GM12801 (cell line): ENCODE data around the gene MAST1.

Experiments used
- TF ChIP-seq, protein P1 (sequence below): IDR thresholded peaks from one replicate; pipeline ENCODE4 v1.5.1; 2011; ENCODE audit warnings: control low read depth; ENCODE audit not compliant: insufficient read length; ENCODE audit errors: extremely low read depth

The MAST1 gene

DNA sequence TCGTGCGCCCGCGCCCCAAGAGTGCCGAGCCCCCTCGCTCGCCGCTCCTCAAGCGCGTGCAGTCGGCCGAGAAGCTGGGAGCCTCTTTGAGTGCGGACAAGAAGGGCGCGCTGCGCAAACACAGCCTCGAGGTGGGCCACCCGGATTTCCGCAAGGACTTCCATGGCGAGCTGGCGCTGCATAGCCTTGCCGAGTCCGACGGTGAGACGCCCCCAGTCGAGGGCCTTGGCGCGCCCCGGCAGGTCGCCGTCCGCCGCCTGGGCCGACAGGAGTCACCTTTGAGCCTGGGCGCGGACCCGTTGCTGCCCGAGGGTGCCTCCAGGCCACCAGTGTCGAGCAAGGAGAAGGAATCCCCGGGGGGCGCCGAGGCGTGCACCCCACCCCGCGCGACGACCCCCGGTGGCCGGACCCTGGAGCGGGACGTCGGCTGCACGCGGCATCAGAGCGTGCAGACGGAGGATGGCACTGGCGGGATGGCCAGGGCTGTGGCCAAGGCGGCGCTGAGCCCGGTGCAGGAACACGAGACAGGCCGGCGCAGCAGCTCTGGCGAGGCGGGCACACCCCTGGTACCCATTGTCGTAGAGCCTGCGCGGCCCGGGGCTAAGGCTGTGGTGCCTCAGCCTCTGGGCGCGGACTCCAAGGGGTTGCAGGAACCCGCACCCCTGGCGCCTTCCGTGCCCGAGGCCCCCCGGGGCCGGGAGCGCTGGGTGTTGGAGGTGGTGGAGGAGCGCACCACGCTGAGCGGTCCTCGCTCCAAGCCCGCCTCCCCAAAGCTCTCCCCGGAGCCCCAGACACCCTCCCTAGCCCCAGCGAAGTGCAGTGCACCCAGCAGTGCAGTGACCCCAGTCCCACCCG lies 35.8 kb downstream of the MAST1 start:
- TF ChIP-seq, protein P1, sequence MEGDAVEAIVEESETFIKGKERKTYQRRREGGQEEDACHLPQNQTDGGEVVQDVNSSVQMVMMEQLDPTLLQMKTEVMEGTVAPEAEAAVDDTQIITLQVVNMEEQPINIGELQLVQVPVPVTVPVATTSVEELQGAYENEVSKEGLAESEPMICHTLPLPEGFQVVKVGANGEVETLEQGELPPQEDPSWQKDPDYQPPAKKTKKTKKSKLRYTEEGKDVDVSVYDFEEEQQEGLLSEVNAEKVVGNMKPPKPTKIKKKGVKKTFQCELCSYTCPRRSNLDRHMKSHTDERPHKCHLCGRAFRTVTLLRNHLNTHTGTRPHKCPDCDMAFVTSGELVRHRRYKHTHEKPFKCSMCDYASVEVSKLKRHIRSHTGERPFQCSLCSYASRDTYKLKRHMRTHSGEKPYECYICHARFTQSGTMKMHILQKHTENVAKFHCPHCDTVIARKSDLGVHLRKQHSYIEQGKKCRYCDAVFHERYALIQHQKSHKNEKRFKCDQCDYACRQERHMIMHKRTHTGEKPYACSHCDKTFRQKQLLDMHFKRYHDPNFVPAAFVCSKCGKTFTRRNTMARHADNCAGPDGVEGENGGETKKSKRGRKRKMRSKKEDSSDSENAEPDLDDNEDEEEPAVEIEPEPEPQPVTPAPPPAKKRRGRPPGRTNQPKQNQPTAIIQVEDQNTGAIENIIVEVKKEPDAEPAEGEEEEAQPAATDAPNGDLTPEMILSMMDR = no peak

DNA sequence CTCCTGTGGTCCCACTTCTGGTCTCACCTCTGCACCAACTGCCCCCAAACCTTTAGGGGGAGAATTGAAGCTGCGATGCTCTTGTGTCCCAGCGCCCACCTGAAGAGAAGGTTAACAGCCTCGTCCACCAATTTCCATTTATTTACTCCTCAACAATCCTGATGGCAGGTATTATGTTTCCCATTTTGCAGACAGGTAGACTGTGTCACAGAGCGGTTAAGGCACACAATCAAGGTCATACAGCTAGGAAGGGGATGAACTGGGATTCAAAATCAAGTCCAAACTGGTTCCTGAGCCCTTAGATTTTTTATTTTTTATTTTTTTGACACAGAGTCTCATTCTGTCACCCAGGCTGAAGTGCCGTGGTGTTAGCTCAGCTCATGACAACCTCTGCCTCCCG lies 36.8 kb downstream of the MAST1 start:
- TF ChIP-seq, protein P1 = no peak

DNA sequence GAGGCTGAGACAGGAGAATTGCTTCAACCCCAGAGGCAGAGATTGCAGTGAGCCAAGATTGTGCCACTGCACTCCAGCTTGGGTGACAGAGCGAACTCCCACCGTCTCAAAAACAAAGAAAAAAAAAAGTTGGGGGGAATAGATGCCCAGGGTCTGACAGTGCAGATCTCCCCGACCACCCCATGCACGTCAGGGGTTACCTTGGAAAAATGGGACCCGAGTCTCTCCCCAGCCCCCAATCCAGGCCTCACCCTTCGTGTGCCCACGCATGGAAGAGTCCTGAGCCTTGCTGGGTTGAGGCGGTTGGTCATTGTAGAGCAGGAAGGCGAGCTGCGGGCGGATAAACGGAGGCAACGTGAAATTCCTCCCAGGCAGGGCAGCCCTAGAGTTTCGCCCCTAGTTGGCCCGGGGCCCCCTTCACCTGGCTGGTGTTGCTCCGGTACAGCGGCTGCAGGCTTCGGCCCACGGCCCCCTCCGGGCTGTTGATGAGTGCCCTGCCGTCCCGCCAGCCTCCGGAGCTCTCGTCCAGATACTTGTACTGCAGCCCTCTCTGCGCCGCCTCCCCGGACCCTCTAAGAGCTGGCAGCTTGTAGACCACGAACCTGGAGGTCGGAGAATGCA lies 42.3 kb downstream of the MAST1 start:
- TF ChIP-seq, protein P1 = no peak

DNA sequence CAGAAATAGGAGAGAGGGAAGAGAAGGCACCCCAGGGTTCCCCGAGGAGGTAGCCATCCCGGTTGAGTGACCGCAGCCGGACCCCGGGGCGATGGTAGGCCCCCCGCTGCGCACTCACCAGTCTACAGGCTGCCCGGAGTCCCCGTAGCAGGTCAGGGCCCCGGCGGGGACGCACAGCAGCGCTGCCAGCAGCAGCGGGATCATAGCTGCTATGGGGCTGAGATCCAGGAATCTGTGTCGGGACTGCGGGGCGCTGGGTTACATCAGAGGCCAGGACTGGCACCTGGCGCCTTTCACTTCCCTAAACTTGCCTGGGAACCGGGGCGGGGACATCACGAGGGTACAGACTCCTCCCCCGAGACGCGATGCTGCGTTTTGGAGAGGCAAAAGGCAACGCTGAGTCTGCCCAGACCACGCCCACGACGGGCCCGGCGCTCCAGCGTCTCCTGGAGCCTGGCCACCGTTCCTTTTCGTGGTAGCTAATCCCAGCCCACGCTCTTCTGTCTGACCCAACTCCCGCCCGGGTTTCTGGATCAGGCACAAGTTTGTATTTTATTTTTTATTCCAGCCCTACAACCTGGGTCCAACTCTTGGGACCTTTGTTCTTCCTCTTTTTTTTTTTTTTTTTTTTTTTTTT lies 43.0 kb downstream of the MAST1 start, which contains the start of gene DNASE2:
Gene DNASE2 (minus strand): TSS at position 278 of the 637 bp plus-strand sequence. CDS start 74 bp downstream, at position 204.
- TF ChIP-seq, protein P1 = no peak

DNA sequence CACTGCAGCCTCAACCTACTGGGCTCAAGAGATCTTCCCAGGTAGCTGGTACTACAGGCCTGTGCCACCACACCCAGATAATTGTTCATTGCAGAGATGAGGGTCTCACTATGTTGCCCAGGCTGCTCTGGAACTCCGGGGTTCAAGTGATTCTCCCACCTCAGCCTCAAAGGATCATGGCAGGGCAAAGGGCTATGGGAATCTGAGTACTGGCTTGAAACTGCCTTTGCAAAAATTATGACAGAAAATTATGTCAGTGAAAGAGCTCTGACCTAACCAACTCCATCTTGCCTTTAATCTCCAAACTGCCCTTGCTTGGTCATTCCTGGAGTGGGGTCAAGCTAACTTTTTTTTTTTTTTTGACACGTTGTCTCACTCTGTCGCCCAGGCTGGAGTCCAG lies 44.3 kb downstream of the MAST1 start:
- TF ChIP-seq, protein P1 = no peak

DNA sequence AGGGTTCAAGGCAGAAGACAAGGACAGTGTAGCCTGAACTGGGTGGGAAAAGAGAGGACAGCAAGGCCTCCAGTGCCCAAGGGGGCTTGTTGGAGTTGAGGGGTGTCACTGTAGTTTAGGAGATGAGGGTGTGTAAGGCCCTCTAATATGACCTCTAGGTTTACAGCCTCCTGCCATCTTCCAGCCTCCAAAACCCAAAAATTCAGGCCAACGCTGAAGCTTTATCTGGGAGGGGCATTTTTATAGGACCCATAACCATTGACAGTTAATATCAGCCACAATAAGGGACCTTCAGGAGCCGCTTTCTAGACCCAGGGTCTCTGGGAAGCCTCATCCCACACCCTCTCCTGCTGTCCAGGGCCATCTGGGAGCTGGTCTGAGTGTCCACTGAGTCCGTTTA lies 45.9 kb downstream of the MAST1 start:
- TF ChIP-seq, protein P1 = no peak

DNA sequence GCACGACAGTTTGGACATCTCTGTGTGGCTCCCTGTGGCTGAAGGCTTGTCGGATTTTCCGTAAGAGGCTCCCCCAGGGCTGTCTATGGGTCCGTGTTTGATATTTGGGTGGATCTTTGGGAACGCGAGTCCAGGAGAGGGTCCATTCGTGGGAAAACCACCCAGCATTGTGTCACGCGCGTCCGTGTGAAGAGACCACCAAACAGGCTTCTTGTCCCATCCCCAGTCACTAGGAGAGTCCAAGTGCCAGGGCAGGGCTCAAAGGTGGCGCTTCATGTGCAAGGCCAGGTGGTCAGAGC lies 46.3 kb downstream of the MAST1 start:
- TF ChIP-seq, protein P1 = no peak
